Mesothelial cell of epicardium (in vitro differentiated cells): ENCODE results near the gene EP400. TPM values are rescaled to one million over a fixed set of nuclear protein-coding genes. Genes with fewer than 3 reads are reported as not detected.
A peak's percentile ranks its signal among the peaks of the same experiment; 100 is the strongest.

Source experiments
- DNase-seq, 2 experiments: peaks; one replicate each; pipeline ENCODE4 v3.0.0; 2021; ENCODE audit warnings: low spot score in 2 of 2; ENCODE audit not compliant: unreplicated experiment in 2 of 2
- H3K27ac Mint-ChIP-seq: 2 replicates; pipeline ENCODE4 v1.8.0; 2021; ENCODE audit warnings: mixed read lengths
- H3K27me3 Mint-ChIP-seq: 2 replicates; pipeline ENCODE4 v1.8.0; 2021; ENCODE audit warnings: low read depth, mixed read lengths
- H3K36me3 Mint-ChIP-seq: 2 replicates; pipeline ENCODE4 v1.8.0; 2021; ENCODE audit warnings: mixed read lengths
- H3K4me1 Mint-ChIP-seq: 2 replicates; pipeline ENCODE4 v1.8.0; 2021; ENCODE audit warnings: mixed read lengths
- H3K4me3 Mint-ChIP-seq: 2 replicates; pipeline ENCODE4 v1.8.0; 2021; ENCODE audit warnings: mild to moderate bottlenecking, moderate library complexity, mixed read lengths
- H3K9me3 Mint-ChIP-seq: 2 replicates; pipeline ENCODE4 v1.8.0; 2021; ENCODE audit warnings: mixed read lengths
- total RNA-seq: library from RNA; stranded (reverse); gene quantifications from 3 replicates; pipeline ENCODE4 v1.2.1, GENCODE V29; 2021
- TF ChIP-seq, protein P1 (sequence below): fragments of 200-600 bp; sonication (generic); IDR thresholded peaks from one replicate; pipeline ENCODE4 v1.5.0; 2021; ENCODE audit warnings: antibody characterized with exemption; ENCODE audit not compliant: unreplicated experiment

EP400 gene
- total RNA-seq, 1 donor from 2014 or later = 77.9 TPM

DNA sequence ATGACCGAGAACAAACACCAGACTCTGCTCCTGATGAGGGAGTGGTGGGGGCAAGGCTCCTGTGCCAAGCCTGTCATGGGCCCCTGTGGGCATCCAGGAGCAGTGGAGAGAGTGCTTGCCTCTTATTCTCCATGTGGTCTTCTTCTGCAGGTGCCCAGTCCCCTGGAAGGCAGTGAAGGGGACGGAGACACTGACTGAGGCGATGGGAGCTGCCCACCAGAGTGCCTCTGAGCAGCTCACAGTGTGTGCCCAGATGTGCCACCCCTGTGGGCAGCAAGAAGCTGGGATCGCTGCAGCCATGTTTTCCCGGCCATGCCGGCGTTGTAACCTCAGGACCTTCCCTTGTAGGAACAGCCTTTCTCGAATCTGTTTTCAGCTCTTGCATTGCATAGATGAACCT, 6.4 kb upstream of the EP400 start:
- no peak for DNase-seq
- no peak overlapping the region for H3K4me3 Mint-ChIP-seq
- H3K27ac Mint-ChIP-seq = no peak overlapping the region
- H3K9me3 Mint-ChIP-seq = no peaks in the 10 kb centered on the region
- no peaks in the 10 kb centered on the region for H3K27me3 Mint-ChIP-seq
- TF ChIP-seq, protein P1, sequence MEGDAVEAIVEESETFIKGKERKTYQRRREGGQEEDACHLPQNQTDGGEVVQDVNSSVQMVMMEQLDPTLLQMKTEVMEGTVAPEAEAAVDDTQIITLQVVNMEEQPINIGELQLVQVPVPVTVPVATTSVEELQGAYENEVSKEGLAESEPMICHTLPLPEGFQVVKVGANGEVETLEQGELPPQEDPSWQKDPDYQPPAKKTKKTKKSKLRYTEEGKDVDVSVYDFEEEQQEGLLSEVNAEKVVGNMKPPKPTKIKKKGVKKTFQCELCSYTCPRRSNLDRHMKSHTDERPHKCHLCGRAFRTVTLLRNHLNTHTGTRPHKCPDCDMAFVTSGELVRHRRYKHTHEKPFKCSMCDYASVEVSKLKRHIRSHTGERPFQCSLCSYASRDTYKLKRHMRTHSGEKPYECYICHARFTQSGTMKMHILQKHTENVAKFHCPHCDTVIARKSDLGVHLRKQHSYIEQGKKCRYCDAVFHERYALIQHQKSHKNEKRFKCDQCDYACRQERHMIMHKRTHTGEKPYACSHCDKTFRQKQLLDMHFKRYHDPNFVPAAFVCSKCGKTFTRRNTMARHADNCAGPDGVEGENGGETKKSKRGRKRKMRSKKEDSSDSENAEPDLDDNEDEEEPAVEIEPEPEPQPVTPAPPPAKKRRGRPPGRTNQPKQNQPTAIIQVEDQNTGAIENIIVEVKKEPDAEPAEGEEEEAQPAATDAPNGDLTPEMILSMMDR = no peak
- H3K36me3 Mint-ChIP-seq = peaks cover 17% of the 10 kb centered on the region
- H3K4me1 Mint-ChIP-seq = no peaks in the 10 kb centered on the region

DNA sequence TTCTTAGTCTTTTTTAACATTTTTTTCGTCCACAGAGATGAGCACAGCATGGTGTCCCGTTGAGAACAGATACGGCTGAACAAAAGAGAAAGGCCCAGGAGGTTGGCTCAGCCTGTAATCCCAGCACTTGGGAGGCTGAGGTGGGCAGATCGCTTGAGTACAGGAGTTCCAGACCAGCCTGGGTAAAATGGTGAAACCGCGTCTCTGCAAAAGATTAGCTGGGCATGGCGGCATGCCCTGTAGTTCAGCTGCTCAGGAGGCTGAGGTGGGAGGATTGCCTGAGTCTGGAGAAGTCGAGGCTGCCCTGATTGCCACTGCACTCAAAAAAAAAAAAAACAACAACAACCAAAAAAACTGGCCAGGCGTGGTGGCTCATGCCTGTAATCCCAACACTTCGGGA, 5.9 kb upstream of the EP400 start:
- no peaks in the 10 kb centered on the region for H3K4me1 Mint-ChIP-seq
- peak in 1 of 2 experiments; percentile 22 for DNase-seq
- TF ChIP-seq, protein P1 = no peak
- no peaks in the 10 kb centered on the region for H3K27me3 Mint-ChIP-seq
- H3K27ac Mint-ChIP-seq = no peak overlapping the region
- H3K9me3 Mint-ChIP-seq = no peaks in the 10 kb centered on the region
- peaks cover 17% of the 10 kb centered on the region for H3K36me3 Mint-ChIP-seq
- no peak overlapping the region for H3K4me3 Mint-ChIP-seq

DNA sequence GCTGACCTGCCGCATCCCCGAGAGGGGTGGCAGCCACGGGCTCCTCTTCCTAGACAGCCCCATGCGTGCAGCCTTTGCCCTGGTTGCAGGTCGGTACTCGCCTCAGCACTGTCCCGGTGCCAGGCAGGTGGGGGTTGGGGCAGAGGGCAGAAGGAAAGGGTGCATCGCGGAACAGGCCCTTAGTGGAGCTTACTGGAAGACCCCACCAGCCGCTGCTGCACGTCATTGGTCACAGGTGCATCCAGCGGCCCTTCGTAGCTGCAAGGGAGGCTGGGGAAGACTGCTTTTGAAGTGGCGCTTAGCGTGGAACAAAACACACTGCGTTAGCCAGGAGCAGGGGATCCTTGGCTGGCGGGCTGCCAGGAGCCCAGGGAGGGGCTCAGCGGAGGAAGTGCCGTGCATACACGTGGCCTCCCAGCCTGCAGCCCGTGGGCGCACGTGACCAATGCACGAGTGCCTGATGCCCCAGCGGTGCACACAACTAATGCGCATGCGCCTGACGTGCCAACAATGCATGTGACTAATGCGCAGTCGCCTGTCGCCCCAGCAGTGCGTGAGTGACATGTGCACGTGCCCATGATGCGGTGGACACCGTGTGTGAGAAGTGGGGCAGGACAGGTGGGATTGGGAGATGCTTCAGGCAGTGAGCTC, 5.0 kb upstream of the EP400 start:
- Mint-ChIP-seq H3K27ac (no peak overlapping the region), H3K4me3 (no peak overlapping the region), H3K36me3 (peaks cover 17% of the 10 kb centered on the region), H3K27me3 (no peaks in the 10 kb centered on the region), H3K4me1 (no peaks in the 10 kb centered on the region), H3K9me3 (no peaks in the 10 kb centered on the region)
- peak in 1 of 2 experiments; percentile 36 for DNase-seq
- TF ChIP-seq, protein P1 = no peak

DNA sequence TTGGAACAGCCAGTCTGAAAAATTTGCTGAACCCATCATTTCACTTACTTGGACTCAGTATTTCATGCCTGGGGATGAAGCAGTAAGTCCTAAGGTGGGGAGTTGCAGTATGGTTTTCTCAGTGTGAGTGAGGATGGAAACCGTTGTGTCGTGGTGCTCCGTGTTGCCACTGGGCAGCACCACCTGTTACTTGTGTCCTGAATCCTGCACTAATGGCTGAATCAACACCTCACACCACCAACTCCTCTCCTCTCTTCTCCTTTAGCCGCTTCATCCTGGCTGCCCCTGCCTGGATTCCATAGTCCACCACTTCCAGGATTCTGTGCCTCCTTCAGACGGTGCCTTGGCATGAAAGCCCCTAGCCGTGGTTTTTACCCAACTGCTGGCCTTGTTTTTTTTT, 3.0 kb upstream of the EP400 start:
- Mint-ChIP-seq H3K4me1 (no peaks in the 10 kb centered on the region), H3K9me3 (no peaks in the 10 kb centered on the region), H3K27ac (no peak overlapping the region), H3K36me3 (peaks cover 11% of the 10 kb centered on the region), H3K4me3 (no peak overlapping the region), H3K27me3 (no peaks in the 10 kb centered on the region)
- TF ChIP-seq, protein P1 = no peak
- DNase-seq = peak in 1 of 2 experiments; percentile 7

DNA sequence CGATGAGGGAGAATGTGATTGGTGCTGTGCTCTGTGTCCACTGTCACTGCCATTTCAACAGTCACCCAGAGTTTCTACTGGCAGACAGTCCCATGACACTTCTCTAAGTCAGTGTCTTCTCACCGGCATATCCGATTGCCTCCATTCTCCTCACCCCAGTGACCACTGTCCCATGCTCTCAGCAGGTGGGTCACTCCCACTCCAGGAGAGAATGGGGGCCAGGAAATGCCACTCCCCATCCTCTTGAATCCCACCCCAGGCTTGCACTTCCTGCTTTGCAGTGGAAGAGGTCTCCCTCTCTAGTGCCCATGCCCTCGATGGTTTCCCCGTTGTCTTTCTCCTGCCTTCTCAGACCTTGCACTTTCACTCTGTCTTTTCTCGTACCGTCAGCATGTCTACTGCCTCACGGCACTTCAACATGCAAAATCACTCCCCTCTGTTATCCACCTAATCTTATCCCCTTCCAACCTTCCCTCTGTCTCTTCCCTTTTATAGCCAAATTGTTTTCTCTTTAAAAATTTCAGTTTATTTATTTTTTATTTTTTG, 2.2 kb upstream of the EP400 start:
- Mint-ChIP-seq H3K4me3 (no peak overlapping the region), H3K4me1 (peaks cover 2% of the 10 kb centered on the region), H3K27ac (no peak overlapping the region), H3K9me3 (no peaks in the 10 kb centered on the region), H3K27me3 (no peaks in the 10 kb centered on the region), H3K36me3 (peaks cover 11% of the 10 kb centered on the region)
- peak in 1 of 2 experiments; percentile 13 for DNase-seq
- TF ChIP-seq, protein P1 = no peak
